Mesenchymal stem cell (in vitro differentiated cells and primary cell): ENCODE measurements around the gene LYSMD3.

Experiments
- DNase-seq: peaks from one replicate; pipeline ENCODE4 v3.0.0-alpha.2; 2013
- H2AFZ ChIP-seq: one replicate; pipeline ENCODE4 v1.6.1; 2013; ENCODE audit warnings: low read depth, mild to moderate bottlenecking, control low read depth, inconsistent platforms, low read length, moderate library complexity
- H2AK5ac ChIP-seq: 2 replicates; pipeline ENCODE4 v1.6.1; 2013; ENCODE audit warnings: low read length, moderate library complexity, mild to moderate bottlenecking, inconsistent platforms; ENCODE audit not compliant: severe bottlenecking
- H2BK120ac ChIP-seq: one replicate; pipeline ENCODE4 v1.6.1; 2013; ENCODE audit warnings: low read depth, mild to moderate bottlenecking, inconsistent platforms, low read length, moderate library complexity
- H2BK12ac ChIP-seq, 2 experiments: one replicate each; pipeline ENCODE4 v1.6.1; 2013; ENCODE audit warnings: inconsistent platforms in 2 of 2, low read length in 2 of 2, mild to moderate bottlenecking in 2 of 2, moderate library complexity in 2 of 2, control low read depth in 1 of 2
- H2BK15ac ChIP-seq: one replicate; pipeline ENCODE4 v1.6.1; 2013; ENCODE audit warnings: mild to moderate bottlenecking, low read depth, inconsistent platforms; ENCODE audit not compliant: poor library complexity, severe bottlenecking
- H2BK5ac ChIP-seq: 2 replicates; pipeline ENCODE4 v1.6.1; 2013; ENCODE audit warnings: low read depth, mild to moderate bottlenecking, low read length, control low read depth, inconsistent platforms; ENCODE audit not compliant: poor library complexity, severe bottlenecking
- H3K14ac ChIP-seq, 2 experiments: one replicate each; pipeline ENCODE4 v1.6.1; 2013; ENCODE audit warnings: inconsistent platforms in 2 of 2, low read length in 2 of 2, control low read depth in 1 of 2, mild to moderate bottlenecking in 1 of 2, moderate library complexity in 1 of 2
- H3K18ac ChIP-seq, 2 experiments: one replicate each; pipeline ENCODE4 v1.6.1; 2013; ENCODE audit warnings: inconsistent platforms in 2 of 2, low read length in 2 of 2, control low read depth in 1 of 2, low read depth in 1 of 2, mild to moderate bottlenecking in 1 of 2
- H3K23ac ChIP-seq, 2 experiments: one replicate each; pipeline ENCODE4 v1.6.1; 2013; ENCODE audit warnings: inconsistent platforms in 2 of 2, low read length in 2 of 2, mild to moderate bottlenecking in 2 of 2, moderate library complexity in 2 of 2, control low read depth in 1 of 2
- H3K27ac ChIP-seq: 2 replicates; pipeline ENCODE4 v1.5.1; 2013; ENCODE audit warnings: mild to moderate bottlenecking, moderate library complexity, low read length, control low read depth, inconsistent platforms; ENCODE audit not compliant: poor library complexity, severe bottlenecking
- H3K27me3 ChIP-seq, 2 experiments: 2 replicates each; pipeline versions ENCODE4 v1.6.1 to v1.7.0; 2013; ENCODE audit warnings: low read length in 2 of 2, mild to moderate bottlenecking in 2 of 2, moderate library complexity in 2 of 2, control low read depth in 1 of 2, inconsistent platforms in 1 of 2; ENCODE audit not compliant: control insufficient read depth in 1 of 2, insufficient read depth in 1 of 2
- H3K36me3 ChIP-seq, 2 experiments: 2 replicates each; pipeline versions ENCODE4 v1.6.1 to v1.7.0; 2013; ENCODE audit warnings: low read length in 2 of 2, control low read depth in 1 of 2, inconsistent platforms in 1 of 2, low read depth in 1 of 2, mild to moderate bottlenecking in 1 of 2; ENCODE audit not compliant: insufficient read depth in 2 of 2, control insufficient read depth in 1 of 2
- H3K4ac ChIP-seq, 2 experiments: one replicate each; pipeline ENCODE4 v1.6.1; 2013; ENCODE audit warnings: inconsistent platforms in 2 of 2, low read length in 2 of 2, mild to moderate bottlenecking in 2 of 2, moderate library complexity in 2 of 2, control low read depth in 1 of 2, low read depth in 1 of 2
- H3K4me1 ChIP-seq: 2 replicates; pipeline ENCODE4 v1.6.1; 2013; ENCODE audit warnings: low read depth, low read length, control low read depth; ENCODE audit not compliant: control insufficient read depth, insufficient read depth
- H3K4me2 ChIP-seq: 2 replicates; pipeline ENCODE4 v1.6.1; 2013; ENCODE audit warnings: low read length, mild to moderate bottlenecking, inconsistent platforms; ENCODE audit not compliant: poor library complexity, severe bottlenecking
- H3K4me3 ChIP-seq, 2 experiments: 2 replicates each; pipeline versions ENCODE4 v1.5.1 to v1.7.0; 2013; ENCODE audit warnings: low read length in 2 of 2, mild to moderate bottlenecking in 2 of 2, control low read depth in 1 of 2, low read depth in 1 of 2; ENCODE audit not compliant: insufficient read depth in 1 of 2
- H3K79me1 ChIP-seq: replicated peaks from 2 replicates; pipeline ENCODE4 v1.6.1; 2013; ENCODE audit warnings: mild to moderate bottlenecking, control low read depth, low read length, inconsistent platforms; ENCODE audit not compliant: poor library complexity, severe bottlenecking
- H3K9ac ChIP-seq: 2 replicates; pipeline ENCODE4 v1.7.0; 2013; ENCODE audit warnings: mild to moderate bottlenecking, low read length, moderate library complexity
- H3K9me3 ChIP-seq: 2 replicates; pipeline ENCODE4 v1.7.0; 2013; ENCODE audit warnings: mild to moderate bottlenecking, low read length; ENCODE audit not compliant: control insufficient read depth
- H4K8ac ChIP-seq: one replicate; pipeline ENCODE4 v1.6.1; 2013; ENCODE audit warnings: inconsistent platforms, mild to moderate bottlenecking, low read length, moderate library complexity
- H4K91ac ChIP-seq: one replicate; pipeline ENCODE4 v1.6.1; 2013; ENCODE audit warnings: mild to moderate bottlenecking, low read length, inconsistent platforms
- WGBS: methylation state at CpG from one replicate; pipeline ENCODE4 v1.1.7; 2013; ENCODE audit warnings: mixed read lengths; 5-methylcytosine and 5-hydroxymethylcytosine counted together

LYSMD3 gene

GRCh38 chr5:90530736-90531487, 1.5 kb upstream of the LYSMD3 start:
- Histone ChIP-seq H3K18ac (no peak overlapping the region), H2BK15ac (no peak overlapping the region)
- WGBS: 78% methylated on average over 6 of the region's 9 CpGs

DNA sequence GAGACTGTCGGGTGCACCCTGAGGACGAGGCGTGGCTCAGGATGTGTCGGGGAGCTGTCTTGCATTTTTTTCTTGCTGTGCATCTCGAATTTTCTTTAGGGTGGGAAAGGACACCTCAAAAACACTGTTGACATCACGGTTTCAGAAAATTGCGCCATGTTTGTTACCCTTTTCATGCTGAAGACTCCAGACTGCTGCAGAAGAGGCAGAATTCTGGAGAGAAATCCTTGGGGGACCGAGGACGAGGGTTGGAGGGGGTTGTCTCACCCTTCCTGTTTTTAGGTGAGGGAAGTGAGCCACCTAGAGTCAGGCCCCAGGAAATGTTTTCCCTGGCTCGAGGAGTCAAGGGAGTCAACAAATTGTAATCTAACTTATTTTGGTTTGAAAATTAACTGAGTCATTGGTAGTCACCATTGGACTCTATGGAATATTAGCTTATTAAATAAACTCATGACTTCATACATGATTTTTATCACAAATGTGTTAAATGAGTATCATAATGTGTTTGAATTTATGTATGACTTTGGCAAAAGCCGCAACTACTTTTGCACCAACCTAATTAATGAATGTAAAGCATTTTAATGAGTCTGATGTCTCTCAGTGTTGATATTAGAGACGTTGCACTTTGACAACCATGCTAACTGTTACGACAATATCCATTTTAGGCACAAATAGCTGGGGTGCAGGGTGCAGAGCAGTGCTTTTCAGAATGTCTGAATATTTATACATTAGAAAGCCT, 724 bp upstream of the LYSMD3 start:
- Histone ChIP-seq H3K23ac (peak overlapping the region in 1 of 2 experiments; percentile 19), H3K27ac (peak overlapping the region; percentile 86), H3K18ac (peak overlapping the region; percentile 77 to 96), H3K9ac (peak overlapping the region; percentile 95), H2AFZ (peak overlapping the region; percentile 74), H3K4me3 (peak overlapping the region; percentile 88 to 90), H3K14ac (peak overlapping the region in 1 of 2 experiments; percentile 29), H2BK5ac (no peak overlapping the region), H4K8ac (peak overlapping the region; percentile 97), H3K4me2 (peak overlapping the region; percentile 78), H3K27me3 (peaks cover 0 to 6% of the 10 kb centered on the region in 2 experiments), H2AK5ac (no peak overlapping the region), H2BK120ac (peak overlapping the region; percentile 54), H3K36me3 (peaks cover 0 to 2% of the 10 kb centered on the region in 2 experiments), H2BK15ac (no peak overlapping the region), H3K4ac (peak overlapping the region; percentile 72 to 89), H3K79me1 (peaks cover 1% of the 10 kb centered on the region), H3K4me1 (no peaks in the 10 kb centered on the region), H2BK12ac (no peak overlapping the region), H3K9me3 (no peaks in the 10 kb centered on the region), H4K91ac (peak overlapping the region; percentile 94)
- DNase-seq: peak; percentile 83
- 7% methylated on average over 11 of the region's 13 CpGs for WGBS

More at GRCh38 chr5:90530736-90531487, 1.5 kb upstream of the LYSMD3 start:
- Histone ChIP-seq H3K14ac (no peak overlapping the region), H2BK120ac (no peak overlapping the region), H3K9ac (peak overlapping the region; percentile 95), H2AFZ (no peak overlapping the region), H3K4me1 (no peaks in the 10 kb centered on the region), H3K23ac (no peak overlapping the region), H2BK5ac (no peak overlapping the region), H2AK5ac (no peak overlapping the region), H3K4ac (no peak overlapping the region), H4K91ac (no peak overlapping the region), H3K36me3 (no peaks in the 10 kb centered on the region), H3K4me2 (no peak overlapping the region), H3K4me3 (peak overlapping the region in 1 of 2 experiments; percentile 90), H3K27ac (no peak overlapping the region), H3K27me3 (peaks cover 0 to 6% of the 10 kb centered on the region in 2 experiments), H4K8ac (no peak overlapping the region), H3K79me1 (peaks cover 1% of the 10 kb centered on the region), H3K9me3 (no peaks in the 10 kb centered on the region), H2BK12ac (no peak overlapping the region)
- no peak for DNase-seq

DNA sequence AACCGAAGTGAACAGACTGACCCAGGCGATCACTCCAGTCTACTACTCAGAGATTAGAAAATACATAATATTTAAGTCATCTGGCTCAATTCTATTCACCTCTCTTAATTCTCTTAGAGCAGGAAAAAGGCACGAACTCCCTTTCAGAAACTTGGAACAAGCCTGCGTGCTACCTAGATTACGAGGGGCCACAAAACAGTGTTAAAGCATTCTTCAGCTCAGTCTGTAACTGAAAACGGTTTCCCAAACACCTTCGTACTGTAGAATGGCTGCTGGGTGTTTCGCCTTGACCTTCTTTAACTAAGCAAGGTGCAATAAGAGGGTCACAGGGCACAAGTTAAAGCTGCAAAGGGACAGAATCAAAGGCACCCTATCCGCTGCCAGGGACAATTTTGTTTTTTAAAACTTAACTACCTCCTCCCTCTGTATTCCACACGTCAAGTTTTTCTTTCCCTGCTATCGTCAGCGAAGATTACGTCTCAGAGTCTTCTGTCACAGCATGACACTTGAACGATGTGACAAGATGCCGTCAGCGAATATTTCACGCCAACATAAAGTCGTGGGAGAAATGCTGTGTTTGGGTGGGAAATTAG, 687 bp downstream of the LYSMD3 start:
- Histone ChIP-seq H3K14ac (peak overlapping the region in 1 of 2 experiments; percentile 98), H2BK120ac (peak overlapping the region; percentile 67), H2AFZ (peak overlapping the region; percentile 92), H3K23ac (peak overlapping the region in 1 of 2 experiments; percentile 23), H2BK5ac (no peak overlapping the region), H3K4ac (peak overlapping the region; percentile 84 to 97), H3K27ac (no peak overlapping the region), H3K27me3 (peaks cover 0 to 2% of the 10 kb centered on the region in 2 experiments), H2AK5ac (no peak overlapping the region), H3K4me1 (no peaks in the 10 kb centered on the region), H4K91ac (peak overlapping the region; percentile 84), H3K36me3 (peaks cover 4 to 14% of the 10 kb centered on the region in 2 experiments), H3K18ac (peak overlapping the region; percentile 92 to 98), H3K79me1 (peaks cover 3% of the 10 kb centered on the region), H3K4me2 (peak overlapping the region; percentile 75), H2BK12ac (peak overlapping the region in 1 of 2 experiments; percentile 28), H3K4me3 (peak overlapping the region; percentile 90 to 97), H4K8ac (peak overlapping the region; percentile 93), H3K9ac (peak overlapping the region; percentile 95), H2BK15ac (peak overlapping the region; percentile 90), H3K9me3 (no peaks in the 10 kb centered on the region)
- DNase-seq: peak; percentile 62
- 16% methylated on average over 18 of the region's 18 CpGs for WGBS

- peaks cover 6 to 67% of the 10 kb centered on the region in 2 experiments for H3K36me3 ChIP-seq
- no peak overlapping the region for H2BK5ac ChIP-seq
- no peak overlapping the region for H3K18ac ChIP-seq
- peak overlapping the region; percentile 74 for H3K27ac ChIP-seq
- H3K14ac ChIP-seq: no peak overlapping the region
- H3K4me3 ChIP-seq: no peak overlapping the region
- 98% methylated on average over 7 of the region's 7 CpGs for WGBS
- peaks cover 2% of the 10 kb centered on the region for H3K4me1 ChIP-seq
- H2BK12ac ChIP-seq: no peak overlapping the region
- H4K8ac ChIP-seq: no peak overlapping the region
- H3K79me1 ChIP-seq: peaks cover 8% of the 10 kb centered on the region
- no peak overlapping the region for H2BK120ac ChIP-seq
- no peaks in the 10 kb centered on the region for H3K27me3 ChIP-seq
- H4K91ac ChIP-seq: no peak overlapping the region
- H2AFZ ChIP-seq: no peak overlapping the region
- no peak for DNase-seq
- no peak overlapping the region for H3K4me2 ChIP-seq
- H3K9me3 ChIP-seq: no peaks in the 10 kb centered on the region
- no peak overlapping the region for H3K9ac ChIP-seq
- no peak overlapping the region for H3K4ac ChIP-seq
- no peak overlapping the region for H2AK5ac ChIP-seq
- H2BK15ac ChIP-seq: no peak overlapping the region
- H3K23ac ChIP-seq: no peak overlapping the region
These were observed 10.3 kb downstream of the LYSMD3 start for GRCh38 chr5:90519081-90519480.
